ENCODE data around the gene PRKG2.

DNA sequence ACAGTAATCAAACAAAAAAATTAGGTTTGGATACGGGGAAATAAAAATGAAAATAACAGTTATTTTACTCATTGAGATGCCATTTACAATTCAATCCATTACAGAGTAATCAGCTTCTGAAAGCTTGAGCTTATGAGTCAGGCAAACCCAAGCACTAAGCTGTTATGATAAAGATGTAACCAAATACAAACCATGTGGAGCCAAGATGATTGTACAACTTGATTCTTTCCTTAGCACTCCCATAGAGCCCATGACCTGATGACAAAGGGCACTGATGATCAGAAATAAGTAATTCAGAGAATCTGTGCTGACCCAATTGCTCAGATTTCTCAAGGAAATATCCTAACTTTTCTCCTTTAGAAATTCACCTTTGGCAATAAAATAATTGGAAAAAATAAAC lies 40.5 kb upstream of the PRKG2 start:
- TF ChIP-seq, protein P1, sequence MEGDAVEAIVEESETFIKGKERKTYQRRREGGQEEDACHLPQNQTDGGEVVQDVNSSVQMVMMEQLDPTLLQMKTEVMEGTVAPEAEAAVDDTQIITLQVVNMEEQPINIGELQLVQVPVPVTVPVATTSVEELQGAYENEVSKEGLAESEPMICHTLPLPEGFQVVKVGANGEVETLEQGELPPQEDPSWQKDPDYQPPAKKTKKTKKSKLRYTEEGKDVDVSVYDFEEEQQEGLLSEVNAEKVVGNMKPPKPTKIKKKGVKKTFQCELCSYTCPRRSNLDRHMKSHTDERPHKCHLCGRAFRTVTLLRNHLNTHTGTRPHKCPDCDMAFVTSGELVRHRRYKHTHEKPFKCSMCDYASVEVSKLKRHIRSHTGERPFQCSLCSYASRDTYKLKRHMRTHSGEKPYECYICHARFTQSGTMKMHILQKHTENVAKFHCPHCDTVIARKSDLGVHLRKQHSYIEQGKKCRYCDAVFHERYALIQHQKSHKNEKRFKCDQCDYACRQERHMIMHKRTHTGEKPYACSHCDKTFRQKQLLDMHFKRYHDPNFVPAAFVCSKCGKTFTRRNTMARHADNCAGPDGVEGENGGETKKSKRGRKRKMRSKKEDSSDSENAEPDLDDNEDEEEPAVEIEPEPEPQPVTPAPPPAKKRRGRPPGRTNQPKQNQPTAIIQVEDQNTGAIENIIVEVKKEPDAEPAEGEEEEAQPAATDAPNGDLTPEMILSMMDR (IDR thresholded peaks at IDR 0.05), result no peak
- no peak for TF ChIP-seq POLR2A (IDR thresholded peaks at IDR 0.05)

Measured in lower leg skin (tissue), 3 donors.